Activated CD4-positive, alpha-beta T cell treated with anti-CD3 and anti-CD28 coated beads for 36 hours (primary cell): Measurements from ENCODE around the gene DMPK. TPM values are rescaled to one million over a fixed set of nuclear protein-coding genes. Genes with fewer than 3 reads are reported as not detected.

Experiments
- ATAC-seq: fragments of 200-7000 bp; cut with Tn5 transposase; one replicate; pipeline ENCODE4 v1.10.0; 2021; ENCODE audit warnings: mild to moderate bottlenecking, moderate library complexity
- CTCF ChIA-PET: fragments of 350-600 bp; sonication (Branson Sonifier 250); formaldehyde crosslinking; loops from one replicate; lab custom pipeline; 2021; ENCODE audit warnings: antibody characterized with exemption; lab: Charles Lee
- POLR2A ChIA-PET: fragments of 350-600 bp; sonication (Branson Sonifier 250); formaldehyde crosslinking; loops from one replicate; lab custom pipeline; 2021; ENCODE audit warnings: antibody characterized with exemption, inconsistent platforms; lab: Charles Lee
- DNase-seq: peaks from one replicate; pipeline ENCODE4 v3.0.0-alpha.2; 2020
- H3K27ac Mint-ChIP-seq: one replicate; pipeline ENCODE4 v1.8.0; 2021; ENCODE audit warnings: mixed read lengths
- H3K27me3 Mint-ChIP-seq: one replicate; pipeline ENCODE4 v1.8.0; 2021; ENCODE audit warnings: mixed read lengths
- H3K36me3 Mint-ChIP-seq: one replicate; pipeline ENCODE4 v1.8.0; 2021; ENCODE audit warnings: low read depth, mixed read lengths
- H3K4me1 Mint-ChIP-seq: one replicate; pipeline ENCODE4 v1.8.0; 2021; ENCODE audit warnings: mixed read lengths
- H3K4me3 Mint-ChIP-seq: one replicate; pipeline ENCODE4 v1.8.0; 2021; ENCODE audit warnings: mild to moderate bottlenecking, moderate library complexity, mixed read lengths
- H3K9me3 Mint-ChIP-seq: one replicate; pipeline ENCODE4 v1.8.0; 2021; ENCODE audit warnings: low read depth, mixed read lengths
- intact Hi-C, 2 experiments: fragments of 100-400 bp; cut with DNase I in 1 of 2; cut with micrococcal nuclease in 1 of 2; formaldehyde crosslinking; loops; one replicate each; pipeline versions ENCODE4 v1.14.2 to v1.15.1; 2022 to 2024; cut with DNase I, micrococcal nuclease
- total RNA-seq, 2 experiments: library from RNA; stranded (reverse); gene quantifications; one replicate each; pipeline ENCODE4 v1.2.3, GENCODE V29; 2021

The DMPK gene
- total RNA-seq, 2 experiments from 2014 or later, result 15.0 to 19.4 TPM

DNA sequence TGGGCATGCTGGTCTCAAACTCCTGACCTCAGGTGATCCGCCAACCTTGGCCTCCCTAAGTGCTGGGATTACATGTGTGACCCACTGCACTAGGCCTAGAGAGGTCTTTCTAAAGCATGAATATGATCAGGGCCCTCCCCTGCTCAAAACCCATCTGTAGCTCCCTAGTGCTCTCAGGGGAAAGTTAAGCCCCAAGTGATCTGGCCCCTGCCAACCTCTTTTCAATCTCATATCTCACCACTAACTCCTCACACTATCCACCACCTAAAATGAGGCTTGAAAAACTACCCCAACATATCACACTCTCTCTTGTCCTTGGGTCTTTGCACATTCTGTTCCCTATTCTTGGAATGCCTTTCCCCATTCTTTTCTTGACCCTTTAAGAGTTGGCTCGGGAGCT is 12.3 kb upstream of the DMPK start:
- Mint-ChIP-seq H3K4me3 (no peak overlapping the region), H3K27ac (no peak overlapping the region), H3K27me3 (peaks cover 22% of the 10 kb centered on the region), H3K4me1 (peaks cover 34% of the 10 kb centered on the region), H3K9me3 (no peaks in the 10 kb centered on the region), H3K36me3 (peaks cover 13% of the 10 kb centered on the region)
- no peak for DNase-seq
- intact Hi-C loops, result loop anchor here (5.0 kb wide), 2 partner anchors 68 to 352 kb away; partner anchors contain the start of genes FOXA3 (in 1 of the 2) and SYMPK (in 1 of the 2)
- ChIA-PET POLR2A (interaction anchor here (0.6 kb wide), 1 partner anchor 893 kb away, joined by 3 read pairs; no protein-coding TSS in a partner anchor), CTCF (interaction anchor here (0.6 to 14.8 kb wide), 2 partner anchors 23 to 120 kb away, joined by 3 to 126 read pairs; partner anchors contain the start of genes NANOS2 and SIX5)
- ATAC-seq, result no peak

GRCh38 chr19:45793876-45794275 is 11.6 kb upstream of the DMPK start:
- ATAC-seq (no peak), DNase-seq (no peak)
- H3K4me1 Mint-ChIP-seq, result peaks cover 31% of the 10 kb centered on the region
- ChIA-PET CTCF (interaction anchor here (0.6 to 14.8 kb wide), 3 partner anchors 22 to 1451 kb away, joined by 3 to 126 read pairs (median 4); partner anchors contain the start of genes NANOS2 and SIX5), POLR2A (interaction anchor here (0.6 kb wide), 1 partner anchor 894 kb away, joined by 3 read pairs; no protein-coding TSS in a partner anchor)
- H3K27ac Mint-ChIP-seq, result no peak overlapping the region
- intact Hi-C loops, result loop anchor here (2.0 to 5.0 kb wide), 3 partner anchors 23 to 352 kb away; partner anchors contain the start of genes FOXA3 (in 1 of the 2) and SYMPK (in 1 of the 2)
- peaks cover 21% of the 10 kb centered on the region for H3K36me3 Mint-ChIP-seq
- no peaks in the 10 kb centered on the region for H3K9me3 Mint-ChIP-seq
- H3K27me3 Mint-ChIP-seq, result peaks cover 19% of the 10 kb centered on the region
- no peak overlapping the region for H3K4me3 Mint-ChIP-seq

GRCh38 chr19:45793178-45793564 is 10.9 kb upstream of the DMPK start:
- ATAC-seq (no peak), DNase-seq (no peak)
- peak overlapping the region; percentile 64 for H3K4me3 Mint-ChIP-seq
- intact Hi-C loops, result loop anchor here (2.0 to 5.0 kb wide), 3 partner anchors 24 to 351 kb away; partner anchors contain the start of genes FOXA3 (in 1 of the 2) and SYMPK (in 1 of the 2)
- peaks cover 18% of the 10 kb centered on the region for H3K27me3 Mint-ChIP-seq
- H3K4me1 Mint-ChIP-seq, result peaks cover 30% of the 10 kb centered on the region
- H3K36me3 Mint-ChIP-seq, result peaks cover 28% of the 10 kb centered on the region
- no peaks in the 10 kb centered on the region for H3K9me3 Mint-ChIP-seq
- ChIA-PET POLR2A (interaction anchor here (0.6 to 1.4 kb wide), 4 partner anchors 22 to 1350 kb away, joined by 4 to 11 read pairs (median 4); partner anchors contain the start of gene SIX5), CTCF (interaction anchor here (0.5 to 14.8 kb wide), 4 partner anchors 22 to 1063 kb away, joined by 3 to 126 read pairs (median 4); partner anchors contain the start of gene SIX5)
- no peak overlapping the region for H3K27ac Mint-ChIP-seq

- CTCF ChIA-PET, result interaction anchor here (0.5 to 14.8 kb wide), 4 partner anchors 21 to 1063 kb away, joined by 3 to 126 read pairs (median 4); partner anchors contain the start of gene SIX5
- peak; percentile 93 for ATAC-seq
- intact Hi-C loops, result loop anchor here (1.0 to 5.0 kb wide), 17 partner anchors 13 to 753 kb away; partner anchors contain the start of genes SYMPK (in 2 of the 2), CCDC61 (in 1 of the 2), CLASRP (in 1 of the 2) and FBXO46 (in 1 of the 2)
These were observed 10.3 kb upstream of the DMPK start, which contains the start of gene DMWD for GRCh38 chr19:45792470-45793177. Gene DMWD (minus strand): TSS chr19:45792845. CDS start chr19:45792756, 89 bp downstream.

GRCh38 chr19:45791744-45792469 is 9.6 kb upstream of the DMPK start:
- Mint-ChIP-seq H3K4me1 (peaks cover 30% of the 10 kb centered on the region), H3K9me3 (no peaks in the 10 kb centered on the region), H3K4me3 (peak overlapping the region; percentile 95), H3K27ac (peak overlapping the region; percentile 75), H3K27me3 (peaks cover 15% of the 10 kb centered on the region), H3K36me3 (peaks cover 38% of the 10 kb centered on the region)
- ChIA-PET POLR2A (interaction anchor here (1.4 kb wide), 1 partner anchor 23 kb away, joined by 11 read pairs; the partner anchor contains the start of gene SIX5), CTCF (interaction anchor here (0.5 to 14.8 kb wide), 3 partner anchors 20 to 196 kb away, joined by 3 to 126 read pairs (median 3); partner anchors contain the start of gene SIX5)
- intact Hi-C loops, result loop anchor here (1.0 to 5.0 kb wide), 17 partner anchors 13 to 753 kb away; partner anchors contain the start of genes SYMPK (in 2 of the 2), CCDC61 (in 1 of the 2), CLASRP (in 1 of the 2) and FBXO46 (in 1 of the 2)
- peak; percentile 2 for ATAC-seq
- DNase-seq, result peak; percentile 42

More at GRCh38 chr19:45792470-45793177, 10.3 kb upstream of the DMPK start, which contains the start of gene DMWD:
- H3K27me3 Mint-ChIP-seq, result peaks cover 16% of the 10 kb centered on the region
- peak within 1 kb of the TSS; percentile 75 for H3K27ac Mint-ChIP-seq
- H3K9me3 Mint-ChIP-seq, result no peaks in the 10 kb centered on the region
- H3K36me3 Mint-ChIP-seq, result peaks cover 31% of the 10 kb centered on the region
- POLR2A ChIA-PET, result interaction anchor here (0.6 to 1.4 kb wide), 4 partner anchors 22 to 1351 kb away, joined by 4 to 11 read pairs (median 4); partner anchors contain the start of gene SIX5
- peak; percentile 100 for DNase-seq
- H3K4me3 Mint-ChIP-seq, result peak within 1 kb of the TSS; percentile 95
- H3K4me1 Mint-ChIP-seq, result peaks cover 30% of the 10 kb centered on the region

DNA sequence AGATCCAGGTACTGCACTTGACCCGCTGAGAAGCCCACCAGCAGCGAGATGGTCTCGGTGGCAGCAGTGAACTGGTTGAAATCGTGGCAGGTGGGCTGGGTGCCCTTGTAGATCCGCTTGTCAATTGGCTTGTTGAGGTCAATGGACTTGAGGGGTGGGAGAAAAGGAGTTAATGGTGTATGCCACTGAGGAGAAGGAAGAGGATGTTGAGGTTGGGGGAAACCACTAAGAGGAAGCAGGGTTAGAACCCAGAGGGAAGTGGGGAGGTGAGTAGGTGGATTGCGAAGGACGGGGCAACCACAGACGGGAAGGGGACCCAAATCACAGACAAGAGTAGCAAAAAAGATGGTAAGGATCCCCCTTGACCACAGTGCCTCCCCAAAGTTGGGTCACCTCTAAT is 8.7 kb upstream of the DMPK start:
- ATAC-seq, result no peak
- Mint-ChIP-seq H3K36me3 (peaks cover 45% of the 10 kb centered on the region), H3K27me3 (peaks cover 15% of the 10 kb centered on the region)

GRCh38 chr19:45789035-45789786 is 6.9 kb upstream of the DMPK start:
- ATAC-seq (no peak), DNase-seq (no peak)
- peaks cover 50% of the 10 kb centered on the region for H3K36me3 Mint-ChIP-seq
- no peak overlapping the region for H3K4me3 Mint-ChIP-seq
- intact Hi-C loops, result no loop called here
- ChIA-PET POLR2A (no interaction called here), CTCF (interaction anchor here (0.8 to 1.3 kb wide), 3 partner anchors 10 to 228 kb away, joined by 3 to 5 read pairs (median 3); partner anchors contain the start of gene SIX5)
- H3K4me1 Mint-ChIP-seq, result peaks cover 30% of the 10 kb centered on the region
- H3K9me3 Mint-ChIP-seq, result no peaks in the 10 kb centered on the region
- peaks cover 6% of the 10 kb centered on the region for H3K27me3 Mint-ChIP-seq
- H3K27ac Mint-ChIP-seq, result no peak overlapping the region

More for the DNA sequence above, 8.7 kb upstream of the DMPK start:
- peaks cover 30% of the 10 kb centered on the region for H3K4me1 Mint-ChIP-seq
- H3K4me3 Mint-ChIP-seq, result peak overlapping the region; percentile 95
- no peak overlapping the region for H3K27ac Mint-ChIP-seq
- POLR2A ChIA-PET, result no interaction called here
- no peak for DNase-seq
- CTCF ChIA-PET, result interaction anchor here (0.5 to 14.8 kb wide), 3 partner anchors 8 to 68 kb away, joined by 3 to 126 read pairs (median 5); partner anchors contain the start of gene SIX5
- intact Hi-C loops, result loop anchor here (5.0 kb wide), 2 partner anchors 71 to 349 kb away; partner anchors contain the start of genes FOXA3 (in 1 of the 2) and SYMPK (in 1 of the 2)
- H3K9me3 Mint-ChIP-seq, result no peaks in the 10 kb centered on the region

- intact Hi-C loops, result no loop called here
These were observed 4.2 kb upstream of the DMPK start for GRCh38 chr19:45786533-45786894.

GRCh38 chr19:45785781-45786532 is 3.7 kb upstream of the DMPK start:
- H3K36me3 Mint-ChIP-seq, result peaks cover 51% of the 10 kb centered on the region
- intact Hi-C loops, result no loop called here
- H3K9me3 Mint-ChIP-seq, result no peaks in the 10 kb centered on the region
- POLR2A ChIA-PET, result no interaction called here
- CTCF ChIA-PET, result no interaction called here
- peaks cover 6% of the 10 kb centered on the region for H3K4me1 Mint-ChIP-seq
- H3K27me3 Mint-ChIP-seq, result peaks cover 4% of the 10 kb centered on the region
- no peak for ATAC-seq
- H3K27ac Mint-ChIP-seq, result no peak overlapping the region
- DNase-seq, result no peak
- H3K4me3 Mint-ChIP-seq, result no peak overlapping the region

More at GRCh38 chr19:45786533-45786894, 4.2 kb upstream of the DMPK start:
- Mint-ChIP-seq H3K4me3 (no peak overlapping the region), H3K9me3 (no peaks in the 10 kb centered on the region), H3K4me1 (peaks cover 12% of the 10 kb centered on the region), H3K27me3 (peaks cover 2% of the 10 kb centered on the region), H3K36me3 (peaks cover 52% of the 10 kb centered on the region), H3K27ac (no peak overlapping the region)
- DNase-seq, result no peak
- POLR2A ChIA-PET, result no interaction called here
- CTCF ChIA-PET, result no interaction called here
- no peak for ATAC-seq
